Right lobe of liver (tissue), 6 donors: ENCODE measurements around the gene IQCN. TPM values are rescaled to one million over a fixed set of nuclear protein-coding genes. Genes with fewer than 3 reads are reported as not detected.
A peak's percentile ranks its signal among the peaks of the same experiment; 100 is the strongest.

Source experiments
- ATAC-seq, 4 donors: fragments of 200-7000 bp; cut with Tn5 transposase; one replicate each; pipeline ENCODE4 v1.9.1; 2020; ENCODE audit warnings: mild to moderate bottlenecking in 4 of 4, moderate library complexity in 4 of 4
- DNase-seq, 3 donors: peaks; one replicate each; pipeline ENCODE4 v3.0.0-alpha.2; 2020
- H3K27ac ChIP-seq, 3 donors: fragments of 200-600 bp; one replicate each; pipeline ENCODE4 v1.8.0; 2022
- H3K27me3 ChIP-seq, 2 donors: fragments of 200-600 bp; one replicate each; pipeline ENCODE4 v1.8.0; 2022
- H3K36me3 ChIP-seq, 4 donors: fragments of 200-600 bp; sonication (generic) in 1 of 4; one replicate each; pipeline versions ENCODE4 v1.5.1 to v1.8.0; 2017 to 2022; ENCODE audit warnings: control low read depth in 1 of 4
- H3K4me1 ChIP-seq, 4 donors: fragments of 200-600 bp; sonication (generic) in 1 of 4; one replicate each; pipeline versions ENCODE4 v1.5.1 to v1.8.0; 2017 to 2022; ENCODE audit warnings: control low read depth in 1 of 4
- H3K4me3 ChIP-seq, 3 donors: fragments of 200-600 bp; one replicate each; pipeline ENCODE4 v1.8.0; 2022
- H3K9me3 ChIP-seq, 4 donors: fragments of 200-600 bp; sonication (generic) in 1 of 4; one replicate each; pipeline versions ENCODE4 v1.5.1 to v1.8.0; 2017 to 2022; ENCODE audit warnings: control low read depth in 1 of 4
- POLR2A ChIP-seq: fragments of 450-650 bp; IDR thresholded peaks from one replicate; pipeline ENCODE4 v1.6.1; 2017; ENCODE audit warnings: antibody characterized with exemption, mild to moderate bottlenecking
- WGBS: methylation state at CpG from one replicate; pipeline ENCODE4 v1.1.6; 2018; ENCODE audit warnings: low coverage, low lambda C conversion rate; ENCODE audit not compliant: insufficient coverage; ENCODE audit errors: missing lambda C conversion rate; 5-methylcytosine and 5-hydroxymethylcytosine counted together
- intact Hi-C, 2 donors: fragments of 100-400 bp; cut with DNase I; formaldehyde crosslinking; loops; one replicate each; pipeline versions ENCODE4 v1.11.2 to v1.14.1; 2022
- total RNA-seq, 6 experiments: library from RNA; depleted of rRNA in 2 of 6; stranded (reverse); fragments of >200 nt in 2 of 6; fragmentation: NEBNext Ultra II Directional in 3 of 6; extraction: Animal tissue kit (Norgen Biotek cat#: 25700) in 3 of 6; gene quantifications; one replicate each; pipeline versions ENCODE4 v1.1.0 to v1.2.4, GENCODE V29; 2016 to 2023
- TF ChIP-seq, protein P1 (sequence below), 4 donors: fragments of 200-600 bp in 3 of 4; fragments of 450-650 bp in 1 of 4; IDR thresholded peaks; one replicate each; pipeline versions ENCODE4 v1.5.1 to v1.8.0; 2016 to 2022; ENCODE audit warnings: antibody characterized with exemption in 4 of 4, mild to moderate bottlenecking in 2 of 4
- donor health status: DM: no; HTN: yes; CAD: no.
- donor health status: DM: no; HTN: no; CAD: no.
- donor health status: DM: no; HTN: no; CAD: no.
- donor health status: DM: no; HTN: yes; CAD: no.
- donor health status: DM: no; HTN: yes; CAD: no.

IQCN gene
- total RNA-seq, 6 experiments from 2014 or later = 0.82 to 5.3 (median 2.5) TPM

GRCh38 chr19:18301718-18302111, 27.5 kb upstream of the IQCN start:
- no peak overlapping the region for H3K4me3 ChIP-seq
- ATAC-seq (no peak), DNase-seq (no peak)
- peak overlapping the region in 2 of 3 donors; percentile 16 to 95 for H3K27ac ChIP-seq
- intact Hi-C loops = no loop called here
- no peaks in the 10 kb centered on the region for H3K9me3 ChIP-seq
- peaks cover 0 to 4% (median 0%) of the 10 kb centered on the region in 4 donors for H3K36me3 ChIP-seq
- WGBS = 48% methylated on average over 4 of the region's 4 CpGs
- H3K4me1 ChIP-seq = peaks cover 0 to 30% (median 5%) of the 10 kb centered on the region in 4 donors
- TF ChIP-seq POLR2A = no peak
- TF ChIP-seq, protein P1, sequence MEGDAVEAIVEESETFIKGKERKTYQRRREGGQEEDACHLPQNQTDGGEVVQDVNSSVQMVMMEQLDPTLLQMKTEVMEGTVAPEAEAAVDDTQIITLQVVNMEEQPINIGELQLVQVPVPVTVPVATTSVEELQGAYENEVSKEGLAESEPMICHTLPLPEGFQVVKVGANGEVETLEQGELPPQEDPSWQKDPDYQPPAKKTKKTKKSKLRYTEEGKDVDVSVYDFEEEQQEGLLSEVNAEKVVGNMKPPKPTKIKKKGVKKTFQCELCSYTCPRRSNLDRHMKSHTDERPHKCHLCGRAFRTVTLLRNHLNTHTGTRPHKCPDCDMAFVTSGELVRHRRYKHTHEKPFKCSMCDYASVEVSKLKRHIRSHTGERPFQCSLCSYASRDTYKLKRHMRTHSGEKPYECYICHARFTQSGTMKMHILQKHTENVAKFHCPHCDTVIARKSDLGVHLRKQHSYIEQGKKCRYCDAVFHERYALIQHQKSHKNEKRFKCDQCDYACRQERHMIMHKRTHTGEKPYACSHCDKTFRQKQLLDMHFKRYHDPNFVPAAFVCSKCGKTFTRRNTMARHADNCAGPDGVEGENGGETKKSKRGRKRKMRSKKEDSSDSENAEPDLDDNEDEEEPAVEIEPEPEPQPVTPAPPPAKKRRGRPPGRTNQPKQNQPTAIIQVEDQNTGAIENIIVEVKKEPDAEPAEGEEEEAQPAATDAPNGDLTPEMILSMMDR (IDR thresholded peaks at IDR 0.05) = no peak
- no peaks in the 10 kb centered on the region for H3K27me3 ChIP-seq

DNA sequence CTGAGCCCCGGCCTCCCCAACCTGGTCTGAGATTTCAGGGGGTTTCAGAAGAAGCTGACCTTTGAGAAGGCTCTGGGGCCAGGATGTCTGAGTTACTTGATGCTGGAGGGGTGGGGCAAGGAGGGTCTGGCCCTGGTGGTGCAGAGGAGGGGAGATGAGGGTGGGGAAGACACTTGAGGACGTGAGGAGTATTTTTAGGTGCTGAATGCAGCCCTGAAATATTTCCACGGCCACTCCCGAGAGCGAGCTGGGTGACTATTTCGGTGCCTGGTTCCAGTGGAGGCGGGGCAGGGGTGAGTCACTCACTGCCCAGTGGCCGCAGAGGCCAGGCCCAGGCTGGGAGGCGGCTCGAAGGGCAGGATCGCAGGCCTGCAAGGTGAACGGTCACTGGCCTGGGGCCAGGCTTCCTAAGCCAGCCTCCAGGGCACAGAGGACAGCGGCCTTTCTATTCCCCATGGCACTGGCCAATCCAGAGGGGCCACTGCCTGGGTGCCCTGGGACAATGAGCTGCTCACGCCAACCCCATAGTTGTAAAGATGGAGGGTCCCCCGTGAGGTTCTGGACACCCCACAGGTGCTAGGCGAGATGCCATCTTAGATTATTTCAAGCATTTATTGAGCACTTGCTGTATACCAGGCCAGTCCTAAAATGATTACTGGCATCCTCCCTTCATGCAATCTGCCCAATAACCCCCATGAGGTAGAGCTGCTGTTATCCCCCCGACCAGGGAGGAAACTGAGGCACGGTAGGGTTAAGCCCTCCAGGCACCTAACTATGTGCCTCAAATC, 26.9 kb upstream of the IQCN start:
- peak; percentile 94 to 96 (median 96) for DNase-seq
- TF ChIP-seq, protein P1 (IDR thresholded peaks at IDR 0.05) = no peak
- TF ChIP-seq POLR2A = no peak

GRCh38 chr19:18299654-18300053, 25.4 kb upstream of the IQCN start:
- no peak overlapping the region for H3K27ac ChIP-seq

More for the DNA sequence above, 26.9 kb upstream of the IQCN start:
- Histone ChIP-seq H3K9me3 (no peaks in the 10 kb centered on the region), H3K27ac (peak overlapping the region; percentile 20 to 95 (median 24)), H3K4me3 (no peak overlapping the region), H3K27me3 (no peaks in the 10 kb centered on the region), H3K36me3 (no peaks in the 10 kb centered on the region), H3K4me1 (peaks cover 0 to 30% (median 5%) of the 10 kb centered on the region in 4 donors)
- 38% methylated on average over 10 of the region's 18 CpGs for WGBS
- peak; percentile 72 to 89 (median 82) for ATAC-seq
- intact Hi-C loops = no loop called here

DNA sequence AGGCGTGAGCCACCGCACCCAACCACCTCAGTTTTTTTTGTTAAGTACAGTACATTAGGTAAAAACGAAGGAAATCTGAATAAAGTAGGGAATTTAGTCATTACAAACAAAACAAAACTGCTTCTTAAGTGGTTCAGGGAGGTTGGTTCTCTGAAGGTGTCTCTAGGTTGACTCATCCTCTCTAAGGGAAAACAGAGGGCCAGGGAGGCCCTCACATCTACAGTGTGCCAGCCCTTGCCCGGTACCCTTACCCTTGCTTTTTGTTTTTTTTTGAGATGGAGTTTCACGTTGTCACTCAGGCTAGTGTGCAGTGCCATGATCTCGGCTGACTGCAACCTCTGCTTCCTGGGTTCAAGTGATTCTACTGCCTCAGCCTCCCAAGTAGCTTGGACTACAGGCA, 24.3 kb upstream of the IQCN start:
- 75% methylated on average over 6 of the region's 6 CpGs for WGBS
- intact Hi-C loops = no loop called here
- Histone ChIP-seq H3K36me3 (no peaks in the 10 kb centered on the region), H3K27me3 (no peaks in the 10 kb centered on the region), H3K9me3 (no peaks in the 10 kb centered on the region), H3K4me3 (no peak overlapping the region), H3K27ac (no peak overlapping the region), H3K4me1 (peaks cover 0 to 25% (median 4%) of the 10 kb centered on the region in 4 donors)
- TF ChIP-seq POLR2A = no peak
- TF ChIP-seq, protein P1 (IDR thresholded peaks at IDR 0.05) = no peak
- DNase-seq (no peak), ATAC-seq (no peak)

More at GRCh38 chr19:18299654-18300053, 25.4 kb upstream of the IQCN start:
- TF ChIP-seq POLR2A = no peak
- TF ChIP-seq, protein P1 (IDR thresholded peaks at IDR 0.05) = no peak
- WGBS = 100% methylated on average over 5 of the region's 9 CpGs
- no peaks in the 10 kb centered on the region for H3K27me3 ChIP-seq
- H3K4me3 ChIP-seq = no peak overlapping the region
- ATAC-seq = no peak
- no peak for DNase-seq
- no peaks in the 10 kb centered on the region for H3K36me3 ChIP-seq
- H3K9me3 ChIP-seq = no peaks in the 10 kb centered on the region
- peaks cover 0 to 27% (median 5%) of the 10 kb centered on the region in 4 donors for H3K4me1 ChIP-seq
- intact Hi-C loops = no loop called here
